GM19395 (cell line): ENCODE measurements around the gene SMIM35.

Source experiments
- ATAC-seq: cut with Tn5 transposase; IDR thresholded peaks from one replicate; pipeline ENCODE4 v1.9.1; 2021; ENCODE audit warnings: mild to moderate bottlenecking, moderate library complexity; ENCODE audit not compliant: unreplicated experiment

Gene SMIM35

DNA sequence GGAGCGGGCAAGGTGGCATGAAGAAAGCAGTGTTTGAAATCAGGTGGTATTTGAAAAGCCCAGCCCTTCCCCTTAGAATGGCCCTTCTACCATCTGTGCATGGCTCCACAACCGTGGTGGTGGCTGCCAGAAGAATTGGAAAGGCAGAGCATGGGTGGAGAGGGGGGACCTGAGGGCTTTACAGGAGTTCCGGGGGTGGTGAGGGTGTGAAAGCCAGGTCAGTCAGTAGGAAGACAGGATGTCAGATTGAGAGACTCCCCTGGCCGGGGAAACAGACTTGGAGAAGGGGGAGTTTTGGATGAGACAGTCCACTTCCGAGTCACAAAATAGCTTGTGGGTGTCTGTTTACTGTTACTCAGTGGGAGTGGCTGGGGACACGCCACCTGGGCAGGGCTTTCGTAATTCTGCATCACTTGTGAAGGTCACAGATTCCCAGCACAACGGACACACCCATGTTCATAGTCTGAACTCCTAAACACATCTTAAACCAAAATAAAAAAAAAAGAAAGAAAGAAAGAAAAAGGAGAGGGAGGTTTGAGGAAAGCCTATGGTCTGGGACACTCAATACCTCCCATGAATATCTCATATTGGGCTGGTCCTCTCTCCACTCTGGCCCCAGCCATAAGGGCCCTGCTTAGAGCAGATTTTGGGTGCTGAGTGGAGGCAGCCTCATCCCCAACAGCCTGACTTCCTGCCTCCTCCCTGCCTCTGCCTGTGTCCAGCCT, 24.4 kb upstream of the SMIM35 start:
- no peak for ATAC-seq

GRCh38 chr11:118109231-118109630, 22.5 kb upstream of the SMIM35 start:
- no peak for ATAC-seq

DNA sequence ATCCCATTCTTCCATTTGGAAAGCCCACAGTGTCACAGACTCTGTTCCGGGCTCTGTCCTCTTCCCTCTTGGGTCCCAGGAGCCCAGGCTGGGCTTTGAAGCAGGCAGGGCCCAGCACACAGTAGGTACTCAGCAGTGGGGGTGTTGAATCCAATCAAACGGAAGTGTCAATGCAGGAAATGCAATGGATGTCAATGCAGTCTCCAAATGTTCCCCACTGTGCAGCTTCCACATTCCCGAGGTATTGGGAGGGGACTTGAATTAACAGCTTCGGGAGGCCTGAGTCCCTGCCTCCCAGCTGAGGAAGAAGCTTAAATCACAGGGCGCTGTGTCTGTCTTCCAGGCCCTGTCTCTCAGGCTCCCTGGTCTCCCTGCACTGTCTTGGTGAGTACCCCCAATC, 21.8 kb upstream of the SMIM35 start:
- no peak for ATAC-seq

DNA sequence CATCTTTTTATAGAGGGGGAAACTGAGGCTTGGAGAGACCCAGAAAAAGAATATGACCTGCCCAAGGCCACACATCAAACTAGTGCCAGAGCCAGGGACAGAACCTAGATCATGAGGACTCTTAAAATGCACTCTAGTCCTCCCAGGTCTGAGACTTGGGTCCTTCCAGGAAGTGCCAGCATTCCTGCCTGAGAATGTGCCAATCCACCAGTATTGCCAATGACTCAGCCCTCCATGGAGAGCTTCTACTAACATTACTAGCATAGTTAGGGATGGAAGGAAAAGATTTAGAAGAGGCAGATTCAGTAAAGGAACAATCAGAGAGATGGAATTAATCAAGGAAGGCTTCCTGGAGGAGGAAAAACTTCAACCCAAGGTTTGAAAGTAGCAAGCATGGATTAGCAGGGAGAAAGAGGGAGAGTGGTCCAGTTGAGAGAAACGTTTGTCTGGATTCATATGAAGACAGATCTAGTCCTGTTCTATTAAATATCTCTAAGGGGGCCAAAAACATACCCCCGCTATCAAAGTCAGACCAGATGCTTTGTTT, 20.1 kb upstream of the SMIM35 start:
- ATAC-seq, result no peak

- ATAC-seq, result no peak
These were observed 19.0 kb upstream of the SMIM35 start for GRCh38 chr11:118105657-118106305.

DNA sequence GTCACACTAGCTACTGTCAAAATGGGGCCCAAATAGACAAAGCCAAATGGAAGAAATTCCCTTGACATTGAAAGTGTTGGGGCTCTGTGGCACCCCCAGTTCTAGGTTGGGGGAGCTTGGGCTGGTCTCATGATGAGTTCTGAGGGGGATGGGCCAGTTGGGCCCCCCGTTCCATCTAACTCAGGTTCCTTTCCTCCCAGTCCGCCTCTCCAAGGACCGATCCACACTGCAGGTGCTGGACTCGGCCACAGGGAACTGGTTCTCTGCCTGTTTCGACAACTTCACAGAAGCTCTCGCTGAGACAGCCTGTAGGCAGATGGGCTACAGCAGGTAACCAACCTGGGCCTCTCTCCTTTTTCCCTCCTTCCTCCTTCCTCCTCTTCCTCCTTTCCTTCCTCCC, 17.7 kb upstream of the SMIM35 start:
- no peak for ATAC-seq

DNA sequence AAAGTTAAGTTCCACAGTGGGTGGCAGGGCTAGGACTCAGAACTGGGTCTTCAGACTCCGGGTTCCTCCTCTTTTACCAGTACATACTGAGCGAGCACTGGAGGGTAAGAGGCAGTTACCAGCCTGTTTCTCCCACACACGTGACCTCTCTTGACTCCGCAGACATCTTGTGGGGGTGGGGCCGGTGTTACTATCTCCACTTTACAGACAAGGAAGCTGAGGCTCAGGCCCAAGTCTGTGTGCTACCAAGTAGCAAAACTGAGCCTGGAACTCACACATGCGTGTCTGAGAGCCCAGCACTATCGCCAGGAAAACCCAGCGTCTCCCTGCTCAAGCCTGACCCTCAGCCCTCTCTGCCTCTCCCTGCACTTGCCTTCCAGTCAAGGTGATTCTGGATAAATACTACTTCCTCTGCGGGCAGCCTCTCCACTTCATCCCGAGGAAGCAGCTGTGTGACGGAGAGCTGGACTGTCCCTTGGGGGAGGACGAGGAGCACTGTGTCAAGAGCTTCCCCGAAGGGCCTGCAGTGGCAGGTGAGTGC, 16.0 kb upstream of the SMIM35 start:
- ATAC-seq, result no peak

DNA sequence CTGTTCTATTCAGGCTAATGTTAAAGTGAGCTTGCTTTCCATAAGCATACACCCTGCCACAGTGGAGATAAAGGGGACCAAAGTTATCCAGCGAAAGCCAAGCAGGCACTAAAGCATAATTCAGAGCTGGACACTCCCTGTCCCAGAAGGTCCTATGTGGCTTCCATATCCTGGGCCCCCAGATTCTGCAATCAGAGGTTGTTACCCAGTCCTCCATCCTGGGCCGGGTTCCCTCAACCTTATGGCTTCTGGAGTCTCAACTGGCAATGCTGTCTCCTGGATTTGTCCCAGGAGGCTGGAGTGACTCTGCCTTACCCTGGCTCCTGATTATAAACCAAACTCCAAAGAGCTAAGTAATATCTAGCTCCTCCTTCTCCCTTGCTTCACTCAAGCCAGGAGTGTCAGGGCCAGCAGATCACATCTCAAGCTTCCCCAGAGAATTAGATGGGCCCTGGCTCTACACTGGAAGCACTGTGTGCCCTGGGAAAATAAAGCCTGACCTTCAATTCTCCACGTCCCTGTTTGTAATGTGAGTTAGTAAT, 14.0 kb upstream of the SMIM35 start:
- no peak for ATAC-seq

DNA sequence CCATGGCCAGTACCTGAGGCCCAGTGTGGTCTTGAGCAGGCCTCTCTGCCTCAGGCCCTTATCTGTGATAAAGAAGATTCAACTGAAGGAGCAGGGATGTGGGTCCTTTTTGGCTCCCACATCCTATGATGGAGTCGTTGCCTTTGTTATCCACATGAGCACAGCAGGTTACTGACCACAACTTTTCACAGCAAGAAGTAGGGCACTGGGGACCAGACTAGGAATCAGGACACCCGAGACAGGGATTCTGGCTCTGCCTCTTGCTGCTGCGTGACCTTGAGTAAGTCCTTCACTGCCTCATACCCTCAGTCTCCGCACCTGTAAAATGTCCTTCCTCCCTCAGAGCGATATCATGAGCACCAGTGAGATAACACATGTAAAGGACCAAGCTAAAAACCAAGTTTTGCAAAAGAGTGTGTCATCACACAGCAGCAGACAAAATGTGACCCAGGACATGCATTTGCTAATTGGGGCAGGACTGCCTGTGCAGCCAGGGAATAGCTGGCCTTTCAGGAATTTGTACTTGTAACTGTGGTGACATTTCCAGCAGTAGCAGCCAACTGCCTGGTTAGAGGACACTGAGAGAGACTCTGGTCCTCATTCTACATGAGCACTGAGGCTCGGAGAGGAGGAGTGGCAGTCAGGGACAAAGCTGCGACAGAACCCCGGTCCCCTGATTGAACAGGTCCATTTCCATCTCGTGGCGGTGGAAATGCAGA, 13.2 kb upstream of the SMIM35 start:
- ATAC-seq, result no peak

DNA sequence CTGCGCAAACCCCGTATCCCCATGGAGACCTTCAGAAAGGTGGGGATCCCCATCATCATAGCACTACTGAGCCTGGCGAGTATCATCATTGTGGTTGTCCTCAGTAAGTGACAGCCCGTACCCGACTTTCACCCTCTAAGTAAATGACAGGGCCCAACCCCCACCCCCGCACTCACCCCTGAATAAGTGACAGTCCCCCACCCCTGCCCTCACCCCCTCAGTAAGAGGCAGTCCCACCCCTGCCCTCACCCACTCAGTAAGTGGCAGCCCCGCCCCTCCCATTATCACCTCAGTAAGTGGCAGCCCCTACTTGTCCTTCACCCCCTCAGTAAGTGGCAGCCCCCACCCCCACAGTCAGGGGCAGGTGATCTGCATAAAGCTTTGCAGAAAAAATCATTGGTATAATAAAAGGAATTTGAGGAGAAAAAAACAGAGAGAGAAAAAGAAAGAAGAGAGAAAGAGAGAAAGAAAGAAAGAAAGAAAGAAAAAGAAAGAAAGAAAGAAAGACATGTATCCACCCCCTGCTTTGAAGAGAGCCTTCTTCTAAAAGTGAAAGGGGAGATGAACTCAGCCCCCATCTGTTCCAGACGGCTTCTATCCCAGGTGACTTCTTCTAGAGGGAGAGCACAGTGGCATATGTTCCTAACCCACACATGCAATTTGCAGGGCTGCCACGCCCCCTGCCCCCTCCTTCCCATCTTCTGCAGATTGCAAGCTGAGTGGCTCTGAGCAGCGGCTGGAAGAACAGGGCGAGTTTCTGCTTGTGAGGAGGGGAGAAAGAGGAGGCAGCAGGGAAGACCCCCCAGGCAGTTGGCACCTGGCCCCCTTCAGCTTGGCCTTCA, 12.5 kb upstream of the SMIM35 start:
- ATAC-seq, result no peak

DNA sequence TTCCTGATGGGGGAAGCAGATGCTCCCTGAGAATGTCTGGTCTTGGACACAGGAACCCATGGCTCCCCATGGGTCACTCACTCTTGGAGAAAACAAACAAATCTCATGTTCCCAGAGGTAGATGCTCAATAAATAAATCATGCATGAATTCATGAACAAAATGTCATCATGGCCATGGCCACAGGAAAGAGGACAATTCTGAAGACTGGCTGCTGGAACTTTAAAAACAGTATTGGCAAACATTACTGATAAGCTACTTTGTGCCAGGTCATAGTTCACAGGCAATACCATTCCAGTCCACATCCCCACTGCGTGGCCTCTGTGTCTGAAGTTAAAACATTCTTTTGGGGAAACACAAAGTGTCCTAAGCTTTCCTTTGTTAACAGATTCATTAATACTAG, 9.2 kb upstream of the SMIM35 start:
- no peak for ATAC-seq

GRCh38 chr11:118095493-118095892, 8.7 kb upstream of the SMIM35 start:
- no peak for ATAC-seq

DNA sequence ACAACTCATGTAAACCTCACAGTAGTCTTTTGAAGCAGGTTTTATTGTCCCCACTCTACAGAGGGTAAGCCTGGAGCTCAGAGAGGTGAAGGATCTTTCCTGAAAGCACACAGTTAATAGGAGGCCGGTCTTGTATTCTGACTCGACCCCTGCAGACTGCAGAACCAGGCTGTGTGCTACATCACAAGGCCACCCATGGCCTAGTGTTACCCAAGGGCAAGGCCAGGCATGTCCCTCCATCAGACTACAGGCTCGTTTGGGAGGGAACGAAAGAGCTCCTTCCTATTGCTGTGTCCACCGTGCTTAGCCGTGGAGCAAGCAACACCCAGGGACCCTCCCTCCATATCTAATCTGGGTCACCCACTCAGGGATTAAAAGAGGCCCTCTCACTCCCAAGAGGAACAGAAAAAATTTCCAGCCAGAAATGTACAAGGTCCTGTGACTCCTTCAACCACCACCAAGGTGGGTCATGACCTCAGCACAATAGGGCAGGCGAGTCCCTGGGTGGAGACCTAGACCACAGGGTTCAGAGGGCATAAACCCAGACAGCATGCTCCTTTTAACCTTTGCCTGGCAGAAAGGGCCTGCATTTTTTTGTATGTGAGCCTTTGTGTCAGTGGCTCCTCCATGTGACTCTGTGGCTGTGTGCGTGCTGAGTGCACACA, 6.3 kb upstream of the SMIM35 start:
- ATAC-seq, result no peak

DNA sequence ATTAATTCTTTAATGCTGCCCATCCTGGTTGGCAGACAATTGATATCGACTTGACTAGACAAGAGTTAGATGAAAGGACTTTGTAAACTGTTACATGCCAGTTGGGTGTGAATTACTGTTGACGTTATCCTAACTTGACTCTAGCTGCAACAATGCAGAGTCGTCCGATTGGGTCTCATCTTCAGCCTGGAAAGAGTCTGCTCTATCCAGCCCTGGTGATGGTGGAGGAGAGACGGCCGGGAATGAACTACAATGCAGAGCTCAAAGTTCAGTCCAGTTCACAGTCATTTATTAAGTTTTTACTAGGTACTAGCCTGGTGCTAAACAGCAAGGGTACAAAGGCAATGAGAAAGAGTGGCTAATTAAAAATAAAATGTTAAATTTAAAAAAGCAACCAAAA, 4.9 kb upstream of the SMIM35 start:
- ATAC-seq, result no peak

DNA sequence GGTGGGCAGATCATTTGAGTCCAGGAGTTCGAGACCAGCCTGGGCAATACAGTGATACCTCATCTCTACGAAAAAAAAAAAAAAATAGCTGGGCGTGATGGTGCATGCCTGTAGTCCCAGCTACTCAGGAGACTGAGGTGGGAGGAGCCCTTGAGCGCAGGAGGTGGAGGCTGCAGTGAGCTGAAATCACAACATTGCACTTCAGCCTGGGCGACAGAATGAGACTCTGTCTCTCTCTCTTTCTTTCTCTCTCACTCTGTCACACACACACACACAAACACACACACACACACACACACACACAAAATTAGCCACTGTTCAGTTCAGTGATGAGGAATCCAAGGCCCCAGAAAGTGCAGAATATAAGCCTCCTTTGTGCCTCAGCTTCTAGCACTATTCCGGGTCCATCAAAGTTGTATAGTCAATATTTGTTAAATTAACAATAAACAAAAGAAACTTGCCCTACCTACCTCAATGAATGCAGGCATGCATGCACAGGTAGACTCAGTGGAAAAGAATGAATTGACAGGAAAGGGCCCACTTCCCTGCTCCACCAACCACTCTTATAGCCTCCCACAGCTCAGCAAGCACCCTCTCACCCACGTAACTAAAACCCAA, 3.9 kb upstream of the SMIM35 start:
- ATAC-seq, result no peak

- no peak for ATAC-seq
These were observed 1.8 kb upstream of the SMIM35 start for GRCh38 chr11:118088531-118088930.

- ATAC-seq, result no peak
These were observed 1.2 kb upstream of the SMIM35 start for GRCh38 chr11:118087931-118088330.

DNA sequence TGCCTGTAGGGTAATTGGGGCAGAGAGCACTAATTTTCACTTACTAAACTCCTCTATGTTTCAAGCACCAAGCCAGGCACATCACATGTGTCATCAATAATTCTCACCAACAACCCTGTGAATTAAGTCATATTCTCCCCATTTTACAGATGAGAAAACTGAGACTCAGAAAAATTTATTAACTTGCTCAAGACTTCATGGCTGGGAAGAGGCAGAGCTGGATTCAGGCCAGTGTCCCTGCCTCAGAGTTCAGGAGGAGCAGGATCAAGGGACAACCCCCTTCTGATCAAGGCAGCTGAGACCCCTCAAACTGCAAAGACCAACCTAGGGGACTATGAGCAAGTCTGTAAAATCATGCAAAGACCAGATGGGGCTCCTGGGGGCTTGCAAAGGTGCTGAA, 2.1 kb downstream of the SMIM35 start:
- ATAC-seq, result no peak

GRCh38 chr11:118084247-118084646, 2.5 kb downstream of the SMIM35 start:
- no peak for ATAC-seq
